Glomerular visceral epithelial cell (primary cell): ENCODE measurements around the gene EFCAB12.

Experiments used
- DNase-seq: peaks from one replicate; pipeline ENCODE4 v3.0.0-alpha.2; 2016; ENCODE audit errors: extremely low spot score

EFCAB12 gene

GRCh38 chr3:129445471-129445870, 17.0 kb upstream of the EFCAB12 start:
- no peak for DNase-seq

- DNase-seq, result no peak
These were observed 14.5 kb upstream of the EFCAB12 start for GRCh38 chr3:129442947-129443346.

- DNase-seq, result no peak
These were observed 14.1 kb upstream of the EFCAB12 start for GRCh38 chr3:129442486-129442885.

- DNase-seq, result no peak
These were observed 13.3 kb upstream of the EFCAB12 start for GRCh38 chr3:129441782-129442181.

- no peak for DNase-seq
These were observed 12.8 kb upstream of the EFCAB12 start for GRCh38 chr3:129441215-129441614.

- no peak for DNase-seq
These were observed 12.3 kb upstream of the EFCAB12 start for GRCh38 chr3:129440618-129441190.

- DNase-seq, result peak; percentile 99
These were observed 11.6 kb upstream of the EFCAB12 start, which contains the start of the genes IFT122 and MBD4 for GRCh38 chr3:129439817-129440617. TSS of gene IFT122 (plus strand) at chr3:129440224. CDS start at chr3:129440331, 107 bp downstream. TSS of gene MBD4 (minus strand) at chr3:129439948. CDS start at chr3:129439833, 115 bp downstream.

GRCh38 chr3:129439226-129439816, 10.9 kb upstream of the EFCAB12 start:
- peak; percentile 28 for DNase-seq

- DNase-seq, result no peak
These were observed 6.9 kb upstream of the EFCAB12 start for GRCh38 chr3:129435367-129435766.

- DNase-seq, result no peak
These were observed 5.7 kb upstream of the EFCAB12 start for GRCh38 chr3:129434140-129434539.

GRCh38 chr3:129433565-129433964, 5.1 kb upstream of the EFCAB12 start:
- no peak for DNase-seq

- peak; percentile 77 for DNase-seq
These were observed 4.2 kb upstream of the EFCAB12 start for GRCh38 chr3:129432671-129433070.

GRCh38 chr3:129432036-129432435, 3.6 kb upstream of the EFCAB12 start:
- peak; percentile 40 for DNase-seq

GRCh38 chr3:129429602-129430001, 1.2 kb upstream of the EFCAB12 start:
- DNase-seq, result no peak

- no peak for DNase-seq
These were observed 630 bp upstream of the EFCAB12 start for GRCh38 chr3:129429080-129429451.

- DNase-seq, result no peak
These were observed 445 bp downstream of the EFCAB12 start for GRCh38 chr3:129428007-129428375.

- no peak for DNase-seq
These were observed 2.8 kb downstream of the EFCAB12 start for GRCh38 chr3:129425619-129426018.

- no peak for DNase-seq
These were observed 3.2 kb downstream of the EFCAB12 start for GRCh38 chr3:129425213-129425612.

- DNase-seq, result no peak
These were observed 4.1 kb downstream of the EFCAB12 start for GRCh38 chr3:129424185-129424841.

- DNase-seq, result no peak
These were observed 5.5 kb downstream of the EFCAB12 start for GRCh38 chr3:129422897-129423296.

- DNase-seq, result no peak
These were observed 6.3 kb downstream of the EFCAB12 start for GRCh38 chr3:129421988-129422745.
